NT2/D1 (cell line): ENCODE data around the gene PROX2.

Experiments
- YY1 ChIP-seq: IDR thresholded peaks from 2 replicates; pipeline ENCODE4 v1.6.1; 2011; ENCODE audit not compliant: insufficient read length, insufficient read depth
- ZNF274 ChIP-seq: IDR thresholded peaks from 2 replicates; pipeline ENCODE4 v1.6.1; 2011; ENCODE audit warnings: mild to moderate bottlenecking, low read depth, low read length

GRCh38 chr14:74853581-74853980, 22.4 kb downstream of the PROX2 start:
- TF ChIP-seq ZNF274: no peak
- no peak for TF ChIP-seq YY1
